DOHH2 (cell line): Measurements from ENCODE around the gene TMCO4.
"Not testable (repeated sequence)": the region's sequence is repeated elsewhere in the genome, so short reads cannot be mapped to it uniquely, and the experiment has no call there.

Source experiments
- EZH2phosphoT487 ChIP-seq: fragments of 200-600 bp; sonication (generic); IDR thresholded peaks from 2 replicates; pipeline ENCODE4 v1.6.1; 2017; ENCODE audit warnings: borderline replicate concordance, mild to moderate bottlenecking, antibody characterized with exemption, low read length, moderate library complexity, mixed read lengths
- TF ChIP-seq, protein P1 (sequence below): fragments of 200-600 bp; sonication (generic); IDR thresholded peaks from one replicate; pipeline ENCODE4 v1.5.1; 2014; ENCODE audit warnings: antibody characterized with exemption, mild to moderate bottlenecking, low read depth, low read length; ENCODE audit not compliant: poor library complexity, severe bottlenecking

DNA sequence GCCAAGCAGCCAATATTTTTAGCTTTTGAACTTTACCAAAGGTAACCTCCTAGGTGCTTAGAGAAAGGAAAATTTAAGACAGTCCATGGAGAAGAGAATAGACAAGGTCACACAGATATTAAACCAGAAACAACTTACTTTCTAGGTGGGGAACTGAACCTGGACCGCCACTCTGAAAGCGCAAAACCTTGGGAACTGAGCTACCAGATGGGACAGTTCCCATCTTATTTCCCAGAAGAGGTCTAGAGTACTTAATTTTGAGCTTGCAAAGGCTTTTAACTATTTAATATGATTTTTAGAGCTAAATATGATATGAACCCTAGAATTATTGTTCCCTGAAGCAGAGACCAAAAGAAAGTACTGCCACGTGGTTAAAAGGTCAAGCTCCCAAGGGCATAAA lies 49.6 kb upstream of the TMCO4 start:
- TF ChIP-seq EZH2phosphoT487 = not testable (repeated sequence)
- TF ChIP-seq, protein P1, sequence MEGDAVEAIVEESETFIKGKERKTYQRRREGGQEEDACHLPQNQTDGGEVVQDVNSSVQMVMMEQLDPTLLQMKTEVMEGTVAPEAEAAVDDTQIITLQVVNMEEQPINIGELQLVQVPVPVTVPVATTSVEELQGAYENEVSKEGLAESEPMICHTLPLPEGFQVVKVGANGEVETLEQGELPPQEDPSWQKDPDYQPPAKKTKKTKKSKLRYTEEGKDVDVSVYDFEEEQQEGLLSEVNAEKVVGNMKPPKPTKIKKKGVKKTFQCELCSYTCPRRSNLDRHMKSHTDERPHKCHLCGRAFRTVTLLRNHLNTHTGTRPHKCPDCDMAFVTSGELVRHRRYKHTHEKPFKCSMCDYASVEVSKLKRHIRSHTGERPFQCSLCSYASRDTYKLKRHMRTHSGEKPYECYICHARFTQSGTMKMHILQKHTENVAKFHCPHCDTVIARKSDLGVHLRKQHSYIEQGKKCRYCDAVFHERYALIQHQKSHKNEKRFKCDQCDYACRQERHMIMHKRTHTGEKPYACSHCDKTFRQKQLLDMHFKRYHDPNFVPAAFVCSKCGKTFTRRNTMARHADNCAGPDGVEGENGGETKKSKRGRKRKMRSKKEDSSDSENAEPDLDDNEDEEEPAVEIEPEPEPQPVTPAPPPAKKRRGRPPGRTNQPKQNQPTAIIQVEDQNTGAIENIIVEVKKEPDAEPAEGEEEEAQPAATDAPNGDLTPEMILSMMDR = not testable (repeated sequence)
